NCI-H1105 (cell line): Measurements from ENCODE around the gene DCAF10.
"Not testable (repeated sequence)": the region's sequence is repeated elsewhere in the genome, so short reads cannot be mapped to it uniquely, and the experiment has no call there.

ENCODE experiments used
- DNase-seq: peaks from one replicate; lab custom pipeline; 2025; lab: John Stamatoyannopoulos, UW

Gene DCAF10

DNA sequence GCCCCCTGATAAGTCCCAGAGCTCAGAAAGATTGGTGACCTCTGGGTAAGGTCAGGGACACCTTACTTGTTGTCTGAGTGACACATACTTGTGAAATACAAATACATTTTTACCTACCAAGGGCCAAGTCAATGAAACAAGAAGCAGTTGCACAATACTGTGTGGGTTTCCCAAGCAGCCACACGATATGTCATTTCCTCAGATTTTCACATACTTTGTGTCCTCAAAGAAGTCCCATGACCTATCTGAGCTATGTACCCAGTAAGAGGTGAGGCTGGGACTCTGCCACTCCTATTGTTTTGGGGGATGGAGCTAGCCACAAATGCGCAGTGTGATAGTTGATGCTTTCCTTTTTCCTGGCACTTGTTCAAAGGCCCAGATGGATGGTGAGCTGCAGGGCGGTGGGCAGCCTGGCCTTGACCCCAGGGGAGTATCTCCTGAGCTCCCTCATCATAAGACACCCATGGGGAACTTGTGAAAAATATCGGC is 108.1 kb downstream of the DCAF10 start:
- no peak for DNase-seq

DNA sequence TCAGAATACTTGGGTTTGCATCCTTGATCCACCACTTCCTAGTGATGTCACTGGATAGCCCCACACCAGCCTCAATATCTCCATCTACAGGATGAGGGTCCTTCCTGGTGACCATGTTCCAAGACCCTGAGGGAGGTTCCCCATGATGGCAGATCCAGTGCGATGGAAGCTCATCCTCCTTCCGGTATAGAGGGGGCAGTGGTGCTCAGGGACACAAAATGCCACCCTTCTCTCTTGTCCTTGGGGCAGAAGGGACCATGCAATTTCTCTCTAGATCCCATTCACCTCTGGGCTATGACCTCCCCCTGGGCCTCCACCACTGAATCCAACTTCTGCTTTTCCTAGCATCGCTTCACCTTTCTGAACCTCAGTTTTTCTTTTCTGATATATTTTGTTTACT is 108.7 kb downstream of the DCAF10 start:
- DNase-seq: no peak

DNA sequence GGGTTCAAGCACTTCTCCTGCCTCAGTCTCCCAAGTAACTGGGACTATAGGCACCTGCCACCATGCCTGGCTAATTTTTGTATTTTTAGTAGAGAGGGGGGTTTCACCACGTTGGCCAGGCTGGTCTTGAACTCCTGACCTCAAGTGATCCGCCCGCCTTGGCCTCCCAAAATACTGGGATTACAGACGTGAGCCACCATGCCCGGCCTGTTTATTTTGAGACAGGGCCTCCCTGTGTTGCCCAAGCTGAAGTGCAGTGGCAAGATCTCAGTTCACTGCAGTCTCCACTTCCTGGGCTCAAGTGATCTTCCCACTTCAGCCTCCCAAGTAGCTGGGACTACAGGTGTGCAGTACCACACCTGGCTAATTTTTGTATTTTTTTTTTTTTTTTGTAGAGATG is 109.2 kb downstream of the DCAF10 start:
- not testable (repeated sequence) for DNase-seq

DNA sequence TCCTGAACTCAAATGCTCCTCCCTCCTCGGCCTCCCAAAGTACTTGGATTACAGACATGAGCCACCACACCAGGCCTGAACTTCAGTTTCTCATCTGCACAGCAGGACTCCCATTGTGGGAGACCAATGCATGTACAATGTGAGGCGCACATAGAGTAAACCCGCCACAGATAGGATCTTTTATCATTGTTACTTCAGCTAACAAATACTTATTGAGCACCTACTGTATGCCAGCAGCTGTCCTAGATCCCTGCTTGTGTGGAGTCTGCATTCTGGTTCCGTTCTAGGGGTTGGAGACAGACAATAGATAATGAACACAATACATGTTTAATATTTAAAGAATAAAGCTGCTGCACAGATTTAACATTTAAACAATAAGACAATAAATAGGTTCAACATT is 109.7 kb downstream of the DCAF10 start:
- DNase-seq: no peak

DNA sequence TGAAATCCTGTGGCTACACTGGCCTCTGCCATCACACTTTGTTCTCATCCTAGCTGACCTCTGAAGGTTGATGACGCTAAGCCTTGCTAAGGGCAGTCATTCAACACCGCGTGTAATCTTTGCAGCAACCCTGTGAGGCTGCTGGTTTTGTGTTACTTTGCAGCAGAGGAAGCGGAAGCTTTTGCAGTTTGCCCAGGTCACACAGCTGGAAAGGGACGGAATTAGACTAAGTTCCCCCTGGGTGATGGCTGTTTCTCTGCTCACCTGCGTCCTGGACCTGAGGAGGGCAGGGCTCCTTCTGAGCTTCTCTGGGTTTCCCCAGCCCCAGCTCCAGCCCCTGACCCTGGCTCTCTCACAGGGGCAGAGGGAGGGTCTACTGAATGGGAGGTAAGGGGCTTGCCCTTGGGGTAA is 110.7 kb downstream of the DCAF10 start:
- no peak for DNase-seq

DNA sequence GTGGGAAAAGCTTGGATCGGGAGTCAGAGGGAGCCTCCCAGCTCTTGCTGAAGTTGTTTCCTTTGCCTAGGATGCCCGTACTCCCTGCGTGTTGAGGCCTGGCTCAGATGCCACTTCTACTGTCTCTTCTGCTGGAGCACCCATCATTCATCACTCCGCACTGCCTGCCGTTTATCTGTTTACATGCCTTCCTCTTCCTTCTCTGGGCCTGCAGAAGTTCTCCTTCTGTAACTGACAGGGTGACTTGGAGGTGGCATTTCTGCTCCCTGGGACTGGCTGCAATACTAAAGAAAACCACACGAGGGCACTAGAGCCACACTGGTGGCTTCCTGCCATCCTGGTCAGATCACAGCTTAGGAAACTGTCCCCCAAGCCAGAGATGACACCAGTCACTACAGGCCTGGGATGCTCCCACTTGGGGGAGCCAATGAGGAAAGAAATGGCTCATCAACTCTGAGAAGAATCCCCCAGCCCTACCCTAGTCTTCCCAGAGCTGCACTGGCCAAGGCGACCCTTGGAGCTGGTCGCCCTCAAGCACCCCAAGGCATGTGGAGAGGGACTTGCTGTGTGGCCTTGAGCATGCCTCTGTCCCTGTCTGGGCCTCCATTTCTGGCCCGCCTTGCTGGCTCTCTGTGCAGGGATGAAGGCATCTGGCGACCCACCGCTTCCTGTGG is 113.0 kb downstream of the DCAF10 start:
- DNase-seq: peak; percentile 39

DNA sequence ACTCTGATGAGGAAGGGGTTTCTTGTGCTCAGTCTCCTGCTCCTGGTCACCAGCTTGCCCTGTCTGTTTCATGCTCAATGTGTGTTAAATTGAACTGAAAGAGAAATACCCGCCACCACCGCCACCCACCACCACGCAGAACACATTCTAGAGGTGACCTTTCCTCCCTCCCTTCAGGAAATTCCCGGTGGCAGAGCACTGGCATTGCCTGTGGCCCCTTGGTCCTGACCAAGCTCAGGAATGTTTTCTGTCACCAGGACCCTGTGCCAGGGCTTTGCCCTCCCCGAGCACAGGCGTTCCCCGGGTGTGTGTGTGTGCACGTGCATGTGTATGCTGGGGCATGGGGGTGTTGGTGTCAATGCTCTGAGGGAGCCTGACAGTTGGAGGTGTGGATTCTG is 113.6 kb downstream of the DCAF10 start:
- no peak for DNase-seq

DNA sequence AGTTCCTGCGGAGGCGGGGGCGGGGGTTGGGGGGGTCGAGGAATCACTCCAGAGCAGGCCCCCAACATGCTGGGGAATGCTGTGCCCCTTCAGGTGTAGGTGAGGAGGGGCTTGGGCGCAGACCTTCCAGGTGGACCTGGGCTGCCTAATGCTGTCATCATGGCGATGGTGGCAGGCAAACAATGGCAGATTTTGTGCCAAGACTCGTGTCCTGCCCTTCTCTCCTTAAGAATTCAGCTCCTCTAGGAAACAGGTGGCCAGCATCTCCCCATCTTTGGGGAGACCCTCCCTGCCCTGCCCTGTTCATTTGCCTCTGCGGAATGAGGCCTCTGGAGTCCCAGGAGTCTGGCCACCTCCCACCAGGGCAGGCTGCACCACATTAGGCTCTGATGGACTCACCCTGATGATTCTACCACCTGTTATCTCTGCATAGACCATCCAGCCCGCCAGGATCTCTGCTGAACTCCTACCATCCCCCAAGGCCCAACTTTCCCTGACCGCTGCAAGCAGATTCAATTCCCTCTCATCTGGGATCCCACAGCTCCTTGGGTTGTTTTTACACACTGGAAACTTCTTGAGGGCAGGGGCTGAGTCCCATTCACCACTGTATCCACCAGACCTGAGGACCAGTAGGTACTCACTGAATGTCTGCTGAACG is 114.2 kb downstream of the DCAF10 start:
- DNase-seq: no peak

DNA sequence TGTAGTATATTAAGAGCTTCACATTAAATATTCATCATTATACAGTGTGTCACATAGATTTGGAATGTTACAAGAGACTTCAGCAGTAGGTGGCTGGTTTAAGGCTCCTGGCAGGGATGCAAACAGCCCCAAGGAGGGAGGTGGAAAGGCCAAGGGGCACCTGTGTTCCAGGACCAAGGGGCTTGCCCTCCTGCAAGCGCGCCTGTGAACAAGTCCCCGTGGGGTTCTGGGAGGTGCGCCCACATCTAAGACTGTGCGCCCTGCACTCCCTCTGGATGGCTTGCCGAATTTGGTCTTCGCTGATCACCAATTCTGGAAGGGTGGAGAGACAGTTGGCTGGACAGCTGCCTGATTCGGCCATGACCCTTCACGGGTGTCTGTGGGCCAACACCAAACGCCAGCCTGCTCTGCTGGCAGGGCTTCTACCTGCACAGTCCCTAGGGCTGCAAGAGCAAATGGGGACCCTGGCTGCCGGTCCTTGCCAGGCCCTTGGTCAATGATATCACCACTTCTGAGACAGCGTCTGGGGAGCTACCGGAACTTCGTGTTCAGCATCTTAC is 115.4 kb downstream of the DCAF10 start:
- no peak for DNase-seq

DNA sequence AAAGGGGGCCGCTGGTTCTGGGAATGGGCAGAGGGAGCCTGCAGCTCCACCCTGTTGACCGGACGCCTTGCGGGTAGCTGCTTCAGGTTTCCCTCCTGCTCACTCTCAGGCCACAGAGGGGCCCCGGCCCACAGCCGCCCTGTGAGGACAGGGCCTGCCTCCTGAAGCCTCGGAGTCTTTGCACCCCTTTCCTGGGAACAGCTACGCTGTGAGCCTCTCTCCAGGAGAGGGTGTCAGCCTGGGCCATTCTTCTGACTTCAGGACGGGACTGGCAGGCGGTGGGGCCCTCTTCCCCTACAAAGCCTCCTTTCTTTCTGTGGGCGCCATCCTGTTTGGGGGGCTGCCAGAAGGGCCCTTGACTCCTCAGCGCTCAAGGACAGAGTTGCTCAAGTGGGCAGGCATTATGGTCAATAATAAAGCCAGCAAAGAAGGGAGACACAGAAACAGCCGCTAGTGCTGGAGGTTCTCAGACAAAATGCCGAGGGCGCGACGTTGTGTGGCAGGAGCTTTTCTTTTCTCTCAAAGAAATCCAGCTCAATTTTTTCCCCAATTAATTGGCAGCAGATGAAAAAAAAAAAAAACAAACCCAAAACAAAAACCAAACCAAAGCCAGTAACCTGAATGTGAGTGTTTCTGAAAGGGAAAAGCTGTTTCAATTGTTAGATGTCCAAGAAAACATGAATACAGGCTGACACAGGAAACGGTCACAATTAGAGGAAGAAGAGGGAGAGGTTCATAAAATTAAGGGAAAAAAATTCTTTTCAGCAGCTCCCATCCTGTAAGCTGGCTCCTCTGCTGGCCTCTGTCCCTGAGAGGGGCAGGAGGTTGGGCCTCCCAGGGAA is 116.1 kb downstream of the DCAF10 start:
- DNase-seq: no peak
